Liver (tissue), 9 donors: Measurements from ENCODE around the gene GIMAP2. TPM values are rescaled to one million over a fixed set of nuclear protein-coding genes. Genes with fewer than 3 reads are reported as not detected.

Source experiments
- DNase-seq: peaks from one replicate; pipeline ENCODE4 v3.0.0-alpha.2; 2017; ENCODE audit warnings: low spot score
- H3K27ac ChIP-seq, 2 donors: one replicate each; pipeline ENCODE4 v1.7.0; 2013; ENCODE audit warnings: inconsistent platforms in 2 of 2, low read length in 2 of 2, control low read depth in 1 of 2, low read depth in 1 of 2, mild to moderate bottlenecking in 1 of 2
- H3K27me3 ChIP-seq, 4 donors: one replicate each; pipeline versions ENCODE4 v1.6.1 to v1.7.0; 2013; ENCODE audit warnings: low read length in 3 of 4, inconsistent platforms in 1 of 4, mild to moderate bottlenecking in 1 of 4, moderate library complexity in 1 of 4; ENCODE audit not compliant: control insufficient read depth in 4 of 4, insufficient read depth in 4 of 4
- H3K36me3 ChIP-seq, 4 donors: one replicate each; pipeline versions ENCODE4 v1.6.1 to v1.7.0; 2013; ENCODE audit warnings: low read length in 3 of 4, mild to moderate bottlenecking in 3 of 4, low read depth in 1 of 4, moderate library complexity in 1 of 4; ENCODE audit not compliant: control insufficient read depth in 4 of 4, insufficient read depth in 3 of 4
- H3K4me1 ChIP-seq, 4 donors: one replicate each; pipeline versions ENCODE4 v1.6.1 to v1.7.0; 2013; ENCODE audit warnings: low read length in 3 of 4, mild to moderate bottlenecking in 3 of 4, moderate library complexity in 1 of 4; ENCODE audit not compliant: control insufficient read depth in 4 of 4, insufficient read depth in 4 of 4
- H3K4me3 ChIP-seq, 3 donors: one replicate each; pipeline versions ENCODE4 v1.6.1 to v1.7.0; 2013; ENCODE audit warnings: low read length in 3 of 3, control low read depth in 1 of 3, low read depth in 1 of 3, mild to moderate bottlenecking in 1 of 3
- H3K9ac ChIP-seq, 2 donors: one replicate each; pipeline ENCODE4 v1.7.0; 2013; ENCODE audit warnings: low read length in 2 of 2, mild to moderate bottlenecking in 2 of 2, moderate library complexity in 2 of 2, control low read depth in 1 of 2, low read depth in 1 of 2
- H3K9me3 ChIP-seq, 4 donors: one replicate each; pipeline versions ENCODE4 v1.6.1 to v1.7.0; 2013; ENCODE audit warnings: low read length in 3 of 4; ENCODE audit not compliant: control insufficient read depth in 4 of 4
- ATF3 ChIP-seq: IDR thresholded peaks from 2 replicates; pipeline ENCODE4 v1.6.1; 2016; ENCODE audit warnings: antibody characterized with exemption
- CTCF ChIP-seq: fragments of 150-350 bp; IDR thresholded peaks from 2 replicates; pipeline ENCODE4 v1.5.1; 2017; ENCODE audit warnings: improper control_type of control experiment, low read depth, low read length; ENCODE audit not compliant: missing input control
- EGR1 ChIP-seq, 2 donors: IDR thresholded peaks; 2 replicates each; pipeline ENCODE4 v1.6.1; 2016 to 2018; ENCODE audit warnings: antibody characterized with exemption in 2 of 2, low read depth in 2 of 2
- FOXA1 ChIP-seq: IDR thresholded peaks from 2 replicates; pipeline ENCODE4 v1.6.1; 2016; ENCODE audit warnings: antibody characterized with exemption
- FOXA2 ChIP-seq: IDR thresholded peaks from 2 replicates; pipeline ENCODE4 v1.6.1; 2016; ENCODE audit warnings: antibody characterized with exemption
- GABPA ChIP-seq, 2 donors: IDR thresholded peaks in 1 of 2; conservative IDR thresholded peaks in 1 of 2; 2 replicates each; pipeline ENCODE4 v1.6.1; 2016; ENCODE audit warnings: antibody characterized with exemption in 2 of 2, mild to moderate bottlenecking in 1 of 2, moderate library complexity in 1 of 2
- HNF4A ChIP-seq, 2 donors: conservative IDR thresholded peaks; 2 replicates each; pipeline ENCODE4 v1.6.1; 2016; ENCODE audit warnings: antibody characterized with exemption in 2 of 2, mild to moderate bottlenecking in 2 of 2
- HNF4G ChIP-seq: IDR thresholded peaks from 2 replicates; pipeline ENCODE4 v1.6.1; 2016; ENCODE audit warnings: antibody characterized with exemption
- JUND ChIP-seq, 2 donors: IDR thresholded peaks; 2 replicates each; pipeline ENCODE4 v1.6.1; 2016; ENCODE audit warnings: antibody characterized with exemption in 2 of 2
- MAX ChIP-seq: IDR thresholded peaks from 2 replicates; pipeline ENCODE4 v1.6.1; 2016; ENCODE audit warnings: antibody characterized with exemption
- NR2F2 ChIP-seq: IDR thresholded peaks from 2 replicates; pipeline ENCODE4 v1.6.1; 2016; ENCODE audit warnings: antibody characterized with exemption
- RAD21 ChIP-seq, 2 donors: IDR thresholded peaks; 2 replicates each; pipeline ENCODE4 v1.6.1; 2016; ENCODE audit warnings: antibody characterized with exemption in 2 of 2, mild to moderate bottlenecking in 2 of 2
- REST ChIP-seq: IDR thresholded peaks from 2 replicates; pipeline ENCODE4 v1.6.1; 2016; ENCODE audit warnings: antibody characterized with exemption, mild to moderate bottlenecking
- RXRA ChIP-seq, 2 donors: IDR thresholded peaks; 2 replicates each; pipeline ENCODE4 v1.6.1; 2017 to 2018; ENCODE audit warnings: antibody characterized with exemption in 2 of 2, mild to moderate bottlenecking in 1 of 2
- SP1 ChIP-seq: IDR thresholded peaks from 2 replicates; pipeline ENCODE4 v1.6.1; 2018; ENCODE audit warnings: antibody characterized with exemption, mild to moderate bottlenecking
- TAF1 ChIP-seq: conservative IDR thresholded peaks from 2 replicates; pipeline ENCODE4 v1.6.1; 2016; ENCODE audit warnings: antibody characterized with exemption, mild to moderate bottlenecking
- YY1 ChIP-seq: IDR thresholded peaks from 2 replicates; pipeline ENCODE4 v1.6.1; 2016; ENCODE audit warnings: antibody characterized with exemption, mild to moderate bottlenecking
- ZBTB33 ChIP-seq: IDR thresholded peaks from 2 replicates; pipeline ENCODE4 v1.6.1; 2016; ENCODE audit warnings: antibody characterized with exemption
- WGBS: extraction: QIAGEN DNeasy Blood & Tissue Kit; methylation state at CpG from one replicate; pipeline ENCODE4 v1.1.7; 2013; 5-methylcytosine and 5-hydroxymethylcytosine counted together
- polyA plus RNA-seq, 2 donors: library from polyadenylated mRNA; stranded (reverse) in 1 of 2; unstranded in 1 of 2; fragments of 200-250 nt in 1 of 2; fragments of >200 nt in 1 of 2; fragmentation: Nextera tagmentation in 1 of 2; extraction: Ambion mirVana in 1 of 2; gene quantifications; one replicate each; pipeline versions ENCODE4 v1.2.1 to v1.2.3, GENCODE V29; 2013 to 2015
- total RNA-seq, 2 donors: library from RNA; depleted of rRNA; stranded (reverse); fragments of >200 nt; gene quantifications; one replicate each; pipeline ENCODE4 v1.2.3, GENCODE V29; 2014
- donor health status: healthy.
- donor health status: healthy.
- donor health status: healthy.
- donor health status: healthy.
- donor health status: healthy.

Gene GIMAP2
- total and polyA plus RNA-seq, 4 donors = 4.9 to 9.2 (median 6.0) TPM

- TF ChIP-seq REST (no peak), CTCF (no peak), YY1 (no peak)
Measured at GRCh38 chr7:150731916-150732315, 46.4 kb downstream of the GIMAP2 start (continued).

- Histone ChIP-seq H3K4me1 (peaks cover 0 to 1% (median under 1%) of the 10 kb centered on the region in 4 donors), H3K4me3 (no peak overlapping the region), H3K27ac (no peak overlapping the region), H3K27me3 (no peaks in the 10 kb centered on the region), H3K9me3 (no peaks in the 10 kb centered on the region), H3K36me3 (no peaks in the 10 kb centered on the region), H3K9ac (no peak overlapping the region)
- DNase-seq = no peak
- 86% methylated on average over 5 of the region's 5 CpGs for WGBS
- no peak for TF ChIP-seq SP1
- TF ChIP-seq GABPA (IDR thresholded peaks at IDR 0.05 in 1 of 2, conservative IDR thresholded peaks at IDR 0.05 in 1 of 2) = no peak
- TF ChIP-seq EGR1 (IDR thresholded peaks at IDR 0.05; ENCODE audit: low read depth in 2 of 2) = no peak
- TF ChIP-seq FOXA2 = no peak
- TF ChIP-seq ATF3 = no peak
- TF ChIP-seq TAF1 = no peak
- TF ChIP-seq CTCF = no peak
- TF ChIP-seq ZBTB33 = no peak
- TF ChIP-seq NR2F2 = no peak
- no peak for TF ChIP-seq YY1
- no peak for TF ChIP-seq JUND (IDR thresholded peaks at IDR 0.05)
- no peak for TF ChIP-seq HNF4G
- no peak for TF ChIP-seq REST
- no peak for TF ChIP-seq RAD21 (IDR thresholded peaks at IDR 0.05)
- TF ChIP-seq RXRA (IDR thresholded peaks at IDR 0.05) = no peak
- TF ChIP-seq FOXA1 = no peak
- TF ChIP-seq MAX = no peak
- no peak for TF ChIP-seq HNF4A (conservative IDR thresholded peaks at IDR 0.05)
Measured at GRCh38 chr7:150732786-150733481, 47.4 kb downstream of the GIMAP2 start.
